Measurements from ENCODE around the gene SOX8. TPM values are rescaled to one million over a fixed set of nuclear protein-coding genes. Genes with fewer than 3 reads are reported as not detected.

Gene SOX8
- total RNA-seq, 1 experiment from 2014 or later = not detected

DNA sequence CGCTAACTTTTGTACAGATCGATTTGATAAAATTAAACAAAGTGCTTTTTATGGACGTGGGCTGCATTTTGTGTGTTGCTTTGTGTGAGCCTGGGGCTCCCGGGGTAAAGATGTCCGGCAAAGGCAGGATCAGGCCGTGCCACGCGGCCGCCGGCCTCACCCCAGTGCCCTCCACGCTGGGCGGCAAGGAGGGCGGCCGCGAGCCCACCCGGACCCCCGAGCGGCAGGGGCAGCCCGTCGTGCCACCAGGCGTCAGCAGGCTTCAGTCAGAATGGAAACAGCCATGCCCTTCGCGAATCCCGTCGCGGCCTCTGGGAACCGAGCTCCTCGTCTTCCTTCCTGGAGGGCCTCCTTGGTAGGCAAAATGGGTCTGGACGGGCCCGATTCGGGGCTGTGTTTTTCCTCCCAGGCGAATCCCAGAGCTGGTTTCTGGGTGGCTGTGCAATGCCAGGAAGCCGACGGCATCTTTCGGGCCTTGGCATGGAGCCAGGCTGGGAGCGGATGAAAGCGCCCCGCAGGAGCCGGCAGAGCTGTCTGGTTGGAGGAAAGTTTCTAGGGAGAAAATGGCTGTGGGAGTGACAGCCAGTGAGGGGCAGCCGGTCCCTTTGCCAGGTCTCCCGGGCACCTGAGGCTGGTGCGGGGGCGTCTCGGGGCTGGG is 5.5 kb downstream of the SOX8 start:
- POLR2A ChIA-PET (ENCODE audit: unreplicated experiment) = no interaction called here
- Histone ChIP-seq H4K20me1 (ENCODE audit: insufficient read depth) (no peaks in the 10 kb centered on the region), H3K79me2 (ENCODE audit: low read depth) (no peaks in the 10 kb centered on the region), H3K27me3 (ENCODE audit: insufficient read depth, low read depth) (peaks cover 82% of the 10 kb centered on the region), H2AFZ (no peak overlapping the region), H3F3A (ENCODE audit: insufficient read depth, low read depth) (no peaks in the 10 kb centered on the region), H3K27ac (no peak overlapping the region), H3K4me3 (no peak overlapping the region), H3K9me2 (ENCODE audit: insufficient read depth) (no peaks in the 10 kb centered on the region), H3K4me1 (replicated peaks; ENCODE audit: insufficient read depth) (no peaks in the 10 kb centered on the region), H3K4me2 (no peak overlapping the region), H3K9me3 (ENCODE audit: insufficient read depth, low read depth) (no peaks in the 10 kb centered on the region), H3K36me3 (ENCODE audit: low read depth) (no peaks in the 10 kb centered on the region)
- DNase-seq = no peak
- TF ChIP-seq EZH2 (IDR thresholded peaks at IDR 0.05; ENCODE audit: low read depth) = no peak
- TF ChIP-seq, protein P1, sequence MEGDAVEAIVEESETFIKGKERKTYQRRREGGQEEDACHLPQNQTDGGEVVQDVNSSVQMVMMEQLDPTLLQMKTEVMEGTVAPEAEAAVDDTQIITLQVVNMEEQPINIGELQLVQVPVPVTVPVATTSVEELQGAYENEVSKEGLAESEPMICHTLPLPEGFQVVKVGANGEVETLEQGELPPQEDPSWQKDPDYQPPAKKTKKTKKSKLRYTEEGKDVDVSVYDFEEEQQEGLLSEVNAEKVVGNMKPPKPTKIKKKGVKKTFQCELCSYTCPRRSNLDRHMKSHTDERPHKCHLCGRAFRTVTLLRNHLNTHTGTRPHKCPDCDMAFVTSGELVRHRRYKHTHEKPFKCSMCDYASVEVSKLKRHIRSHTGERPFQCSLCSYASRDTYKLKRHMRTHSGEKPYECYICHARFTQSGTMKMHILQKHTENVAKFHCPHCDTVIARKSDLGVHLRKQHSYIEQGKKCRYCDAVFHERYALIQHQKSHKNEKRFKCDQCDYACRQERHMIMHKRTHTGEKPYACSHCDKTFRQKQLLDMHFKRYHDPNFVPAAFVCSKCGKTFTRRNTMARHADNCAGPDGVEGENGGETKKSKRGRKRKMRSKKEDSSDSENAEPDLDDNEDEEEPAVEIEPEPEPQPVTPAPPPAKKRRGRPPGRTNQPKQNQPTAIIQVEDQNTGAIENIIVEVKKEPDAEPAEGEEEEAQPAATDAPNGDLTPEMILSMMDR (conservative IDR thresholded peaks at IDR 0.05) = no peak
- intact Hi-C loops (cut with micrococcal nuclease; ENCODE audit: unreplicated experiment) = no loop called here
- CTCF ChIA-PET = no interaction called here
- BruUV-seq (replicated peaks) = no TSS peak

DNA sequence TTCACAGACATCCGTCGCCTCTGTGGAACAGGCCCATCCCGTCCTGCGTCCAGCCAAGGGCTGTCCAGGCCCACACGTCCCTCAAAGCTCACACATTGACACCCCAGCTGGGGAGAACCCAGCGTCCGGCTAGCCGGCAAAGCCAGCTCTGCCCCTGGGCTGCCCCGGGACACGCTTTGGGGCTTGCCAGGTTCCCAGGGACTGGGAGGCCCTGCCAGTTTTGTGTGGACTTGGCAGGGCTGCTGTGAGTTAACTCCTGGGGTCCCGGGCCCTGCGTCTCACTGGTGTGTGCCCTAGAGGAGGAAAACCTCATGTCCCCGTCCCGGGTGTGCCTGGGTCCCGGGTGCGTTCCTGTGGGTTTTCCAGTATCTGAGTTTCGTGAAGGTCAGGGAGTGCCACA is 6.3 kb downstream of the SOX8 start:
- POLR2A ChIA-PET (ENCODE audit: unreplicated experiment) = no interaction called here
- no peak overlapping the region for H3K27ac ChIP-seq
- no peaks in the 10 kb centered on the region for H3K79me2 ChIP-seq (ENCODE audit: low read depth)
- no peak overlapping the region for H2AFZ ChIP-seq
- H3F3A ChIP-seq (ENCODE audit: insufficient read depth, low read depth) = no peaks in the 10 kb centered on the region
- no peak overlapping the region for H3K4me3 ChIP-seq
- no peak for DNase-seq
- no TSS peak for BruUV-seq (replicated peaks)
- no peaks in the 10 kb centered on the region for H3K9me3 ChIP-seq (ENCODE audit: insufficient read depth, low read depth)
- H3K9me2 ChIP-seq (ENCODE audit: insufficient read depth) = no peaks in the 10 kb centered on the region
- CTCF ChIA-PET = no interaction called here
- no peaks in the 10 kb centered on the region for H3K36me3 ChIP-seq (ENCODE audit: low read depth)
- H4K20me1 ChIP-seq (ENCODE audit: insufficient read depth) = no peaks in the 10 kb centered on the region
- intact Hi-C loops (cut with micrococcal nuclease; ENCODE audit: unreplicated experiment) = no loop called here
- no peak for TF ChIP-seq EZH2 (IDR thresholded peaks at IDR 0.05; ENCODE audit: low read depth)
- TF ChIP-seq, protein P1 (conservative IDR thresholded peaks at IDR 0.05) = no peak
- no peaks in the 10 kb centered on the region for H3K4me1 ChIP-seq (replicated peaks; ENCODE audit: insufficient read depth)
- H3K4me2 ChIP-seq = no peak overlapping the region
- H3K27me3 ChIP-seq (ENCODE audit: insufficient read depth, low read depth) = peaks cover 87% of the 10 kb centered on the region

DNA sequence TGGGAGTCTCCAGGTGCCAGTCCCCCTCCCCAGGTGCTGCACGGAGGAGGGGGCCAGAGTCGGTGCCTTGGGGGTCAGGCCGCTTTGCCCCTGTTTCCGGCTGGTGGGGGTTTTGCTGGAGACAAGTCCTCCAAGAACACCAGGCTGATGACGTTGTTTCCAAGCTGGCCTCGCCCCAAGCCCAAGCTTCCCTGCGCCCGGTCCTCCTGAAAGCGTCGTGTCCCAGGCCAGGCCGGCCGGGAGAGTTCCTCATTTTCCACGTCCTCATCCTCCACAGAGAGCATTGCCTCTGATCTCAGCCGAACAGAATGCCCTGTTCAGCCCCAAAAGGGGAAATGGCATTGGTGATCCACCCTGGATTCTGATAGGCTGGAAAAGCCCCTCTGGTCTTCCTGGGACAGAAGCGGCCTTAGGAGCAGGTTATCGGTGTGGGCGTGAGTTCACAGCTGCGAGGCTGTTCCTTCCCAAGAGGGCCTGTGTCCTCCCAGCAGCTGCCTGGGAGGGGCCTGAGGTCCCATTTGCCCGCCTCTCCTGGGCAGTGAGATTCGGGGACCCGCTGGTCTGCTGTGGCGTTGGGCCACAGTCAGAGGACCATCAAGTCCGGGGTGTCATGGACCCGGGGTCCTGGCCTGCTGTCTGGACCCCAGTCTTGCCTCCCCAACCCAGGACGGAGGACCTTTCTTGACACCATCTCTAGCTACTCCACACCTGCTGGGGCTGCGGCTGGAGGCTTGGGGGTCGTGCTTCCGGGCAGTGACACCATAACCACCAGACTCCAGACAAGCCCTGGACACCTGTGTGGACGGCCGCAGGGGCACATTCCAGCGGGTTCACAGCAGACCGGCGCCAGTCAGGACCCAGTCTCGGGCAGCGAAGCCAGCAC is 7.1 kb downstream of the SOX8 start:
- Histone ChIP-seq H3K4me2 (no peak overlapping the region), H3K9me3 (ENCODE audit: insufficient read depth, low read depth) (no peaks in the 10 kb centered on the region), H3K27ac (no peak overlapping the region), H3K79me2 (ENCODE audit: low read depth) (no peaks in the 10 kb centered on the region), H3K4me1 (replicated peaks; ENCODE audit: insufficient read depth) (no peaks in the 10 kb centered on the region), H4K20me1 (ENCODE audit: insufficient read depth) (no peaks in the 10 kb centered on the region), H3K9me2 (ENCODE audit: insufficient read depth) (no peaks in the 10 kb centered on the region), H3K27me3 (ENCODE audit: insufficient read depth, low read depth) (peaks cover 80% of the 10 kb centered on the region), H3K4me3 (no peak overlapping the region), H3K36me3 (ENCODE audit: low read depth) (no peaks in the 10 kb centered on the region), H2AFZ (no peak overlapping the region), H3F3A (ENCODE audit: insufficient read depth, low read depth) (no peaks in the 10 kb centered on the region)
- DNase-seq = no peak
- BruUV-seq (replicated peaks) = no TSS peak
- POLR2A ChIA-PET (ENCODE audit: unreplicated experiment) = no interaction called here
- CTCF ChIA-PET = interaction anchor here (0.6 kb wide), 1 partner anchor 257 kb away, joined by 4 read pairs; no protein-coding TSS in a partner anchor
- intact Hi-C loops (cut with micrococcal nuclease; ENCODE audit: unreplicated experiment) = no loop called here
- TF ChIP-seq, protein P1 (conservative IDR thresholded peaks at IDR 0.05) = no peak
- TF ChIP-seq EZH2 (IDR thresholded peaks at IDR 0.05; ENCODE audit: low read depth) = no peak

Measured in PC-9 (cell line).